Activated T-cell treated with anti-CD3 and anti-CD28 coated beads for 4 hours (primary cell): ENCODE measurements around the gene TEX2.
"Not testable (repeated sequence)": the region's sequence is repeated elsewhere in the genome, so short reads cannot be mapped to it uniquely, and the experiment has no call there.

Experiments
- DNase-seq: peaks from one replicate; pipeline ENCODE4 v3.0.0-alpha.2; 2020

TEX2 gene

DNA sequence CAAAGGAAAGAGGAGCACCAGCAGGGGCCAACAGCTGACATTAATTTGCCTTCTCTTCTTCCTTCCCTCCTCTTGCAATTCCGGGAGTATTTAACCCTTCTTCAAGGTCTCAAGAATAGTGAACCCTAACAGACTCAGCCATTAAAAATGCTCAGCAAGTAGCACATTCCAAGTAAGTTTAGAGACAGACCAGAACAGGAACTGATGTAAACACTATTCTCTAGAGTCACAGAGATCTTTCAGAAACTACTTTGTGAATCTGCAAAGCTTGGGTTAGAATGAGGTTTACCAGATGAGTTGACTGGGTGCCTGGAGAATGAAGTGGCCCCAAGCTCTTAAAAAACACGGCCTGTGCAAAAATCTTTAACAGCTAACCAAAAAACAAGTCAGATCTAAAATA, 50.9 kb downstream of the TEX2 start:
- no peak for DNase-seq

DNA sequence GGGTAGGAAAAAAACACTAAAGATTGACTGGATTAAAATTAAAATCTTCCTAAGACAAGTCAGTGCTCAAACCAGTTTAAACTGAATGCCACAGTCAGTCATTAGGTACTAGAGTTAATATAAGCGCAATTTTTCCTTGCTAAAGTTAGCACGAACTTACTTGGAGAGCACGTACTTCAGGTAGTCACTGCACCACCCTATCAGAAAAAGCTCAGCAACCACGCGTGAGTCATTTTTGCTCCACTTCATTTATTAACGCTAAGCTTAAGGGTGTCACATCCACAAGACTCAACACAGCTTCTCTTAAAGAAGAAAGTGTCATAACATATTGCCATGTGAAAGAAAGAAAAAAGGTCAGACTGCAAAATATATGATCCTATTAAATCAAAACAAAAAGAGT, 53.1 kb downstream of the TEX2 start:
- DNase-seq = no peak

DNA sequence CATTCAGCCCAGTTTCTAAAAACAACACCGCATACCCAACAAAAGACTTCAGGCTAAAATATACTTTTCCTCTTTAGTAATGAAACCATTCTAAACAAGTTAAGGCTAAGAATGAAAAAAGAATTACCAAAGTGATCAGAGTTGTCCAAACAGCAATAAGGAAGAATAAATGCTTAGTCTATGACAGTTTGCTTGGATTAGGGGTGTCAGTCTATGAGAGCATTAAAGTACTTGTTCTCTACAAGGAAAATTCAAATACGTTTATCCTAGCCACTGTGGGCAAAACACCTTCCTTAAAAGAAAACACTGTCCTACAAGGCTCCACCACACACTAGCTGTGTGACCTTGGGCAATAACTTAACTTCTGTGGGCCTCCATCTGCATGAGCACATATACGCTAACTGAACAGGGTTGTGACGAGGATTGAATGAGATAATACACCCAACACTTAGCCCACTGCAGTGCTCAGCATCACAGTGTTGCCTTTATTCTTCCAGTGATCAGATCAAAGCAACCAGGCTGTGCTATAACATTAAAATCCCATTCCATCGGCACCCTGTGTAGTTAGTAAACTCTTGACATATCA, 53.6 kb downstream of the TEX2 start:
- DNase-seq = no peak

DNA sequence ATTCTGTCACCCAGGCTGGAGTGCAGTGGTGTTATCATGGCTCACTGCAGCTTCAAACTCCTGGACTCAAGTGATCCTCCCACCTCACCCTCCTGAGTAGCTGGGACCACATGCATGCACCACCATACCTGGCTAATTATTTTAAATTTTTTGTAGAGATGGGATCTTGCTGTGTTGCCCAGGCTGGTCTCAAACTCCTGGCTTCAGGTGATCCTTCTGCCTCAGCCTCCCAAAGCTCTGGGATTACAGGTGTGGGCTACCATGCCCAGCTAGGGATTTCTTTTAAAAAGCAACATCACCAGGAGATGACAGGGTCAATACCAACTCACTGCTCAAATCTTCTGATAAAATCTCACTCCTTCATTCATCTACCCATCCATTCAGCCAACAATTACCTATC, 54.4 kb downstream of the TEX2 start:
- DNase-seq = not testable (repeated sequence)

DNA sequence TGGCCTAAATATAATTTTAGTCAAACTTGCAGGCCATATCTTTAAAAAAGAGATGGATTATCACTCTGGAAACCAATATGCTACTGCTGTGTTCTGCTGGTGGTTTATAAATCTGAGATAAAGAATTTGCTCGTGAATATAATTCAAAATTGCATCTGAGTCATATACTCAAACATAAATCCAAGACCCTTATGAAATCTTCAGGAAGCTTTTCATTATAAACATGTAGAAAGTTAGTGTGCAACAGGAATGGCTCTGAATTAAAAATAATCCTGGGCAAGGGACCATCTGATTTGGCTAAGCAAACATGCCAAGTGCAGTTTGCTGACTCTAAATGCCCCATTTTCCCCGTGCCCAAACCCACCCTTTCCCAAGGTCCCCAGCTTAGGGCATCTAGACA, 57.3 kb downstream of the TEX2 start:
- no peak for DNase-seq

DNA sequence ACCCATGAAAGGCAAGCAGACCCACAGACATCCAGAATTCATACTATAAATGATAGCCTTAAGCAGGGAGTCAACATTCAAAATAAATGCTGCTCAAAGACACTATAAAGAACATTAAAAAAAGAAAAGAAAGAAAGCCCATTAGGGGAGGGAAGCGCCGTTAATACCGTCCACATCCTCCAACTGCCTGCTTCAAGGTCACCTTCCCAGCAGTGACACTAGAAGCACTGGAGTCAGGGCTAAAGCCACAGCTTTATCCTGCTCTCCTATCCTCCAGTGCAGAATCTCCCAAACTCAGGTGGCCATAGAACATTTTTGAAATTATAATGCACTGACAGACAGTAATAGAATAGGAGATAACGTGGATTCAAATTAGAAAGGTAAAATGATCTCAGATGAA, 59.4 kb downstream of the TEX2 start:
- DNase-seq = no peak

DNA sequence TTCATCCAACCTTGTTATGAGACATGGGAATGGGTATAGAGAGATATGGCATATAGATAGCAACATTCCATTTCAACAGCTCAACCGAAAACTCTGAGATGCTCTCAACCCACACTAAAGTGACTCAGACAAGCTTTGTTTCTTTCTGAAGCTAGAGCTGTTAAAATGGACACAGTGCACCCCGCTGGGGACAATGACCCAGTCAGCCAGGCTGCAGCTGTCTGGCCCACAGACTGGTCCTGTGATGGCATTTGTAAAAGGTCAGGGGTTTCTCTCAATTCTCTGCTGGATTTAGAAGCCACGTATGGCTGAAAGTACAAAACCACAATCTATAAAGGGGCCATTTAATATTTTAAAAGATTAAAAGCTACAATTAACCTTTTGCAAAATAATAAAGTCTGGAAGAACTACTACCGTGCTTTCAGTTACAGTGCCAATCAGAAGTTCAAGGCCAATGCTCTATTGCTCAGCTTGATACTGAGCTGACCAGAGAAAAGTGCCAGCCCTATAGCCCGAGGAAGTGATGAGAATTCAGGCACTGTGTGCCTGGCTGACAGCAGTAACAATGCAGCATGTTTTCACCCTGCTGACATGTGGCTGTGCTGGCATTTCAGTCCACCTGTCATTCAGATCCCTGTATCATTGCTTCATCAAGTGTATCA, 60.2 kb downstream of the TEX2 start:
- DNase-seq = no peak

DNA sequence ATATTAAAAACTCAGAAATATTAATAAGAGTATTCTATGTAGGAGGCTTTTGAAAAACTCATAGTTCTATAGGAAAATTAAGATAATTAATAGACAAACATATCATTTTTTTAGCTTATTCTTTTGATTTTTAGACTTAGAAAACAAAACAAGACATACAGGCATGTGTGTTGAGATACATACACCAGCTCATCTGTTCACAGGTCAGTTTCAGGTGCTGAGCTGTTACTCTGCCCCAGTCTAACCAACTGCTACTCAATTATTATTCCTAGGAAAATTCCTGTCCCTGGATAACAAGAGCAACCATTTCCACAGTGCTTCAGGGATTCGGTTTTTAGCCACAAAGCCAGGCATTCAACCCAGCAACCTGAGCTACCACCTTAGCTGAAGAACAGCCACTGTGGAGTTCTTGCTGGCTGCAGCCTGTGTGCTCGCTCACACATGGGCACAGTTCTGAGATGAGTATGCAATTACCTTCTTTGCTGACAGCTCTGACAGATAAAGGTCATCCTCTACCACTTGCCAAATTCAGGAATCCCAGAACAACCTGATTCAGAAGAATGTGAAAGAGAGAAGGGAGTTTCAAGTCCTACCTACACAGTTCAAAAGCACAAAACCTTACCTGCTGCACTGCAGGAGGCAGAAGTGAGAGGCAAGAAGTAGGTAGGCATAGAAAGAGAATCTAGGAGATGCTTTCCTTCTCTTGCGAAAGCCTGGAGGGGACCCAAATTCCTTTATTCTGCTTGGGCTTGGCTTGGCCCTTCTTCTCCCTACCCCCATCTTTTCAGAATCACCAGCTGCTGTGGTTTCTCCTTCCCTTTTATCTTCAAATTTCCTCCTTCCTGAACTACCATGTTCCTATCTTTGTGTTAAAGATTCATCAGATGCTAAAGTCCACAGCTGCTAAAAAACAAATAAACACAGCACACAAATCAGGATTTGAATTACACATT, 62.7 kb downstream of the TEX2 start:
- DNase-seq = no peak

DNA sequence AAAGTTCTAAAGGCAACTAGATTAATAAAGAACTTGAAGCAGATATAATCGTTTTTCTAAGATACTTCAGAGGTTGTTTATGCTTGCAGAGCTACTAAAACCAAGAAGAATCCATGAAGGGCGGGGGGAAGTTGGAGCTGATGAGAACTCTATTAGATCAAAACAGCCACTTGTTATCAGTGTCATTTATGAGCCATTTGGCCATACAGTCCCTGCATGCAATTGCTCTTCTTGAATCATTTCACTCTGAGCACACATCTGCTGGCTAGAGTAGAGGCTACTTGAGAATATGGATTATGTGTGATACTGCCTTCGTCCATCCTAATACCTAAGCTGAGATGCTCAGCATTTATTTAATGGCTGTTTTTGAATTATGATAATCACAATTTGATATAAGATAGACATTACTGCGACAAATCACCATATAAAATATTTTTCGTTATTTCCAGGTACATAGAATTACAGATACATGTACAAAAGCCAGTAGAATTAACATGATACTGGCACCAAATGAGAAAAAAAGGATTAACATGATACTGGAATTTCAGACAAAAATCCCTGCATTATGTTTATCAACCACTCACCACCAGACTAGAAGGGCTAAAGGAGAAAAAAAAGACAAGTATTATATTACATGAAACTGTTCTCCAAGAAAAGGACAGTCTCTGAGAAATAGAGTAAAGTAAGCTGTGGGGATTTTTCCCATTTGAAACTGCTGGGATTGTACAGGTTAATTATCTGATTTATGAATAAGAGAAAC, 64.5 kb downstream of the TEX2 start:
- no peak for DNase-seq

DNA sequence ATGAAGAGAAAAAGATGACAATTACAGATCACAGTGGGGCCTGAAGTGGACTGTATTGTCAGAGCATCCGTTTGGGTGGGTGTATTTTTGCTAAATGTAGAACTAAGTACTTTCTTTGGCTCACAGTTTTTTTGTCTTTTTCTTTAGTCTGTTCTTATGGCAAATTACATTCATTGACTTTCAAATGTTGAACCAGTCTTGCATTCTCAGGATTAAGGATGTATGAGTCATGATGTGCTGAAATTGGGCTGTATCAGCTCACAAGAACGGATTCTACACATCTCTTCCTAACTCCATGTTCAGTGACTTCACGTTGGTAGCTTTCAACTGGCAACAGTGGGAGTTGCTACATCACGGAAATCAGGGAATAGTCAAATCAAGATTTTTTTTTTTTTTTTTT, 66.5 kb downstream of the TEX2 start:
- DNase-seq = no peak

DNA sequence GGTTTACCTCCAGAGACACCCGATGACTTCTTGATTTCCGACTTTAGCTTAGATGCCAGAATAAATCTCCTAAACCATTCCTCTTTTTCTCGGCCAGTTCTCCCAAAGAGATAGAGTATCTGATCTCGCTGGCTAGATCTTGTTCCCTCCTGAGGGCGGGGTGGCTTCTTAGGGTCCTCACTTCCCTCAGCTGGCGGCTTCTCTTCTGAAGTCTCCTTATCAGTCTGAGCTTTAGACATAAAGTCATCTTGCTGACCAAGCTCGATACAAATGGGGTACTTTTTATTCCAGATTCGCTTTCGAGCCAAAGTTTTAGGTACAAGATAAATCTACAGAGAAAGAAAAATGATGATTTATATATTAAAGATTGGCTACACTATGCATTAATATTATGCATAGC, 69.5 kb downstream of the TEX2 start:
- no peak for DNase-seq

DNA sequence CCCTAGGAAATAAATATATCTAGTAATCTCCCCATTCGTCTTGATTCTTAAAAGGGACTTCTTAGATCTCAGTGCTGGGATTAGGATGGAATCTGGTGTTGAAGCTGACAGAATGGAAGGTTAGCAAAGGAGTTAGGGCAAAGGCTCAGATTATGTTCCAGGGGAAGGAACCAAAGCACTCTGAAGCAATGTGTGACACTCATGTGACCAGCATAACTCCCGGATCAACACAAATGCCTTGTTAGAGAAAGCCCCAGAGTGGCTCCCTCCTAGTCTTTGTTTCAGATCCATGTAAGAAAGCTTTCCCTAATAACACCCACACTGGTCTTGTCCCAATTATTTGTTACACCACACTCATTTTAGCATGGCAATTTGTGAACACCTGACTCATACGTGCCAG, 70.5 kb downstream of the TEX2 start:
- no peak for DNase-seq

DNA sequence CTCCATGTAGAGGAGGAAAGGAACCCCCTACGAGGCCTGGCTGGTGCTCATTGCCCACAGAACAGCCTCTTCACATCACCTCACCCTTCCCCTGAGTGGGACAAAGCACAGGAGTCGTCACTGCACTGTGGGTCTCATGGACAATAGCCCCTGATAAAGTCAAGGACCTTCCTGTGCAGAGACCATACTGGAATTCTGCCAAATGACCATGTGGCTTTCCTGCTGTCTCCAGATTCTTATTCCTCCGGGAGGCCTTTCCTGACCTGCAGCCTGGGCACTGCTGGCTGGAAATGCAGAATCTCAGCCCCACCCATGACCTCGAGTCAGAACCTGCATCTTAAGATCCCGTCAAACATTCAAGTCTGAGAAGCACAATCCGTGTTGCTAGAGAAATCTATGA, 72.6 kb downstream of the TEX2 start:
- DNase-seq = no peak

DNA sequence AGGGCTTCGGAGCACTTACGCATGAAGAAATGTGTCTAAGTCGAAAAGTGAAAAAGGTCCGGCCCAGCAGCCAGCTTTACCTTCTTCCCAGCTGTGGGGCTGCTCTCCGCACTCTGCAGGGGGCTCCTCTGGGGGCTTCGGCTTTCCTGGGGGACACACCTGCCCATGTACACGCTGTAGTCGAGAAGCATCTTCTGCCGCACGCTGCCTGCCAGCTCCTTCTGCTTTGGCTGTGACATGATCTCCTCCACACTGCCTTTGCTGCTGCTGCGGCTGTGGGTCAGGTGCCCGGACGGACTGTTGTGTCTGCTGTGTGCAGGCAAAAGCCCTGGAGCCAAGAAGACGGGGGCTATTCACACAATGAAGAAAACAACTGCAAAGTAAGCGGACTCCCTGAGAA, 75.0 kb downstream of the TEX2 start:
- no peak for DNase-seq

DNA sequence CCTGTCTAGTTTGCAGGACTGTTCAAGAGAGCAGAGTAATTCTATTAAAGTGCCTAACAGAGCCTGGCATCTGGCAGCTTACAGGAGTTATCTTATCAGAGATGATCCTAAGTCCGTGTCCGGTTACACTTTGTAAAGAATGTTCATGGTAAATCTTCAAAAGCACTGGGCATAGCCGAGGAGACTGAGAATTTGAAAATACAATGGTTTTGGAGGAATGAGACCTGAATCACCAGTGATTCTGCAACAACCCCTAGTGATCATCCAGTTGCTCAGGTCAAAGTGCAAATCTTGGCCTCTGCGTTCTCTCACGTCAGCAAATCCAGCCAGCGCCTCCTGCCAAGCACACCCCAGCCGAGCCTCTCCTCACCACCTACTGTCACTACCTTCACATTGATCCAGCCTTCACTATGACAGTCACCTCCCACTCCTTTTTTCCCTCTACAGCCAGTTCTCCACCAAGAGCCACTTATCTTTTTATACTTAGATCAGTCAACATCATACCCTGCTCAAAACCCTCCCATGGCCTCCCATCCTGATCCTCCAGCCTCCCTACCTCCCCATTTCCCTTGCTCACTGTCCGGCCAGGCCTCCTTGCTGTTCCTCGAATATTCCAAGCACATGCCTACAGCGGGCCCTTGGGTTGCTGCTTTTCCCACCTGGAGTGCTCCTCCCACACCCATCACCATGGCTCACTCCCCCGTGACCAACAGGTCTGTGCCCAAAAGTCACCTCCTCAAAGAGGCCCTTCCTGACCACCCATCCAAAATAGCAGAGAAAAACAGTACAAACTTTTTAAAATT, 75.8 kb downstream of the TEX2 start:
- DNase-seq = no peak

DNA sequence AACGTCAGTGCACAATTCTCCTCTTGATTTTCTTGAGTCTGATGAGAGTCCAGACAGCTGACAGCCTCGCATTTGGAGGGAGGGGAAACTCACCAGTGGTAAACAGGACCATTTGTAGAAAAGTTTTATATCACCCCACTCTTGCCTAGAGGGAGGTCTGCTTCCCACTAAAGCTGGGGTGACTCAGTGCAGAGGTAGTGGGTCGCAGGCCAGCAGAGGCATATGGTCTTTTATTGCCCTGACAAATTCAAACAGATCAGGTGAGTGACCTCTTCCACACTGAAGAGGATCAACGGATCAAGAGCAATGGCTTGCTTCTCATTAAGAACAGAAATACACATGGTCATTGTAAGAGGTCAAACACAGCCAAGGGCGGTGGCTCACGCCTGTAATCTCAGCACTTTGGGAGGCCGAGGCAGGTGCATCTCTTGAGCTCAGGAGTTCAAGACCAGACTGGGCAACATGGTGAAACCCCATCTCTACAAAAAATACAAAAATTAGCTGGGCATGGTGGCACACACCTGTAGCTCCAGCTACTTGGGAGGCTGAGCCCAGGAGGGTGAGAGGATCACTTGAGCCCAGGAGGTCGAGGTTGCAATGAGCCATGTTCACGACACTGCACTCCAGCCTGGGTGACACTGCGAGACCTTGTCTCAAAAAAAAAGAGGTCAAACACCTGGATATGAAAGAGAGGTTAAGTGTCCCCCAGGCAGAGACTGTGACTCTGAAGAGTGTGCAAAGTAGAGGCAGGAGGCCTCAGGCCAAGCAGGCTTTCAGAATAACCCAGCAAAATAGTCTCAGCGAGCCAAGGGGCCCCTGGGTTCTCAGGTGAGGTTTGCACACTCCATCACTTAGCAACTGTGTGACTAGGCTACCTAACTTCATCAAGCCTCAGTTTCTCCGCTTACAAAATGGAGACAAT, 76.6 kb downstream of the TEX2 start:
- no peak for DNase-seq

DNA sequence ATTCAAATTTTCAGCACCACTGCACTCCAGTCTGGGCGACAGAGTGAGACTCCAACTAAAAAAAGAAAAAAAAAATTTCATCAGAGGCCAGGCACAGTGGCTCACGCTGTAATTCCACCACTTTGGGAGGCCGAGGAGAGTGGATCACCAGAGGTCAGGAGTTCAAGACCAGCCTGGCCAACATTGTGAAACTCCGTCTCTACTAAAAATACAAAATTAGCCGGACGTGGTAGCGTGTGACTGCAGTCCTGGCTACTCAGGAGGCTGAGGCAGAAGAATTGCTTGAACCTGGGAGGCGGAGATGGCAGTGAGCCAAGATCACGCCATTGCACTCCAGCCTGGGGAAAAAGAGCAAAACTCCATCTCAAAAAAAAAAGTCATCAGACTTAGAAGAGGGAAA, 77.5 kb downstream of the TEX2 start:
- not testable (repeated sequence) for DNase-seq

DNA sequence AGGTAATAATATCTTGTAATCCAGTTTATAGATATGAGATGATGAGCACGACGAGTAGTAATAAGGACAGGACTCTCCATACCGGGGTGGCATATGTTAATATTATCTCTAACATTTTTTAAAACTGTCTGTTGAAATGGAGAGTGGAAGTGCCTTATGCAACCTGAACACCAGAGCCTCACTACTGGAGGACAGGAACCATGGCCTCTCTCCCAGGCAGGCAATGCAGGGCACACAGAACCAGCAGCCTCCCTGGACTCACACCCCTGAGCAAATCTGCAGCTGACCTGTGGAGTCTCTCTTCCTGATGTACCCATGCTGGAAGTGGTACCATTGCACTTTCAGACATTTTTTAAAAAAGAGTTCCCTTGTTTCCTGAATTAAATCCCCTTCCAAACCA, 78.0 kb downstream of the TEX2 start:
- DNase-seq = no peak

DNA sequence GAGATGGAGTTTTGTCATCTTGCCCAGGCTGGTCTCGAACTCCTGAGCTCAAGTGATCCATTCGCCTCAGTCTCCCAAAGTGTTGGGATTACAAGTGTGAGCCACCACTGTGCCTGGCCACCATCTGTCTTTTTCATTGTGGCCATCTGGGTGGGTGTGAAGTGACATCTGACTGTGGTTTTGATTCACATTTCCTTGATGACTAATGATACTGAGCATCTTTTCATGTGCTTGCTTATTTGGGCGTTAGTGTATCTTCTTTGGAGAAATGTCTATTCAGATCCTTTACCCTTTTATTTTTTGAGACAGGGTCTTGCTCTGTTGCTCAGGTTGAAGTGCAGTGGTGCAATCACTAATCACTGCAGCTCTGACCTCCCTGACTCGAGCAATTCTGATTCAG, 79.2 kb downstream of the TEX2 start:
- no peak for DNase-seq

DNA sequence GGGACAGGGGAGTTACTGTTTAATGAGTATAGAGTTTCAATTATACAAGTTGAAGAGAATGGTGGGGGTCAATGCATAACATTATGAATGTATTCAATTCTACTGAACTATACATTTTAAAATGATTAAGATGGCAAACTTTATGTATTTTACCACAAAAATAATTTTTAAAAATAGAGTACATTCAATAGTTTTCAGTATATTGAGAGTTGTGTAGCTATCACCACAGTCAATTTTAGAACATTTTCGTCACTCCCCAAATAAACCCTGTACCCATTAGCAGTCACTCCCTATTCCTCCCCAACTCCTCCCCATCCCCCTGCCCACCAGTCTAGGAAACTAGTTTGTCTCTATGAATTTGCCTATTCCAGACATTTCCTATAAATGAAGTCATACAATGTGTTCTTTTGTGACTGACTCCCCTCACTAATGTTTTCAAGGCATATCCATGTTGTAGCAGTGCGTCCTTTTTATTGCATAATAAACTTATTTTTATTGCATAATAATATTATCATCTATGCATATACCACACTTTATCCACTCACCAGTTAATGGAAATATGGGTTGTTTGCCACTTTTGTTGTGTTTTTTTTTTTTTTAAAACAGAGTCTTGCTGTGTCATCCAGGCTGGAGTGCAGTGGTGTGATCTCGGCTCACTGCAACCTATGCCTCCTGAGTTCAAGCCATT, 80.6 kb downstream of the TEX2 start:
- DNase-seq = no peak
